SIG-M5 treated with dmso at 0.1 percent for 504 hours (cell line): Measurements from ENCODE around the gene PCYOX1L.

ENCODE experiments used
- DNase-seq: peaks from one replicate; lab custom pipeline; 2025; ENCODE audit not compliant: unreplicated experiment; lab: John Stamatoyannopoulos, UW

The PCYOX1L gene

GRCh38 chr5:149367249-149367971 is 9.6 kb downstream of the PCYOX1L start:
- peak; percentile 60 for DNase-seq

- DNase-seq, result no peak
Measured at GRCh38 chr5:149367972-149368645, 10.3 kb downstream of the PCYOX1L start.

GRCh38 chr5:149370878-149371277 is 13.0 kb downstream of the PCYOX1L start:
- DNase-seq, result no peak

- DNase-seq, result peak; percentile 58
Measured at GRCh38 chr5:149371296-149371962, 13.6 kb downstream of the PCYOX1L start.

GRCh38 chr5:149372076-149372795 is 14.4 kb downstream of the PCYOX1L start:
- DNase-seq, result no peak

- DNase-seq, result no peak
Measured at GRCh38 chr5:149372932-149373331, 15.1 kb downstream of the PCYOX1L start.

- DNase-seq, result no peak
Measured at GRCh38 chr5:149374303-149374702, 16.5 kb downstream of the PCYOX1L start.

GRCh38 chr5:149374801-149375200 is 17.0 kb downstream of the PCYOX1L start:
- DNase-seq, result no peak

- DNase-seq, result no peak
Measured at GRCh38 chr5:149375434-149375833, 17.6 kb downstream of the PCYOX1L start.

- no peak for DNase-seq
Measured at GRCh38 chr5:149376104-149376503, 18.3 kb downstream of the PCYOX1L start.

- DNase-seq, result no peak
Measured at GRCh38 chr5:149376711-149377447, 19.0 kb downstream of the PCYOX1L start.

GRCh38 chr5:149378241-149378820 is 20.5 kb downstream of the PCYOX1L start:
- DNase-seq, result no peak

GRCh38 chr5:149379177-149379761 is 21.4 kb downstream of the PCYOX1L start, which contains the start of gene IL17B:
Gene IL17B (minus strand): TSS chr5:149379292. CDS start chr5:149379225, 67 bp downstream.
- DNase-seq, result no peak

GRCh38 chr5:149379818-149380374 is 22.1 kb downstream of the PCYOX1L start:
- DNase-seq, result no peak

GRCh38 chr5:149380466-149381121 is 22.7 kb downstream of the PCYOX1L start:
- DNase-seq, result no peak

- no peak for DNase-seq
Measured at GRCh38 chr5:149381261-149381985, 23.6 kb downstream of the PCYOX1L start.

GRCh38 chr5:149381986-149382338 is 24.1 kb downstream of the PCYOX1L start:
- DNase-seq, result peak; percentile 70

GRCh38 chr5:149382517-149383220 is 24.8 kb downstream of the PCYOX1L start:
- no peak for DNase-seq
